WTC11 (cell line): ENCODE results near the gene SERGEF. TPM values are rescaled to one million over a fixed set of nuclear protein-coding genes. Genes with fewer than 3 reads are reported as not detected.

ENCODE experiments used
- ATAC-seq: fragments of 200-7000 bp; cut with Tn5 transposase; 2 replicates; pipeline ENCODE4 v1.10.0; 2021; ENCODE audit warnings: mild to moderate bottlenecking, moderate library complexity
- CTCF ChIA-PET: fragments of 300-600 bp; sonication (Branson Sonifier 250); formaldehyde crosslinking; loops from one replicate; lab custom pipeline; 2021; ENCODE audit warnings: antibody characterized with exemption; lab: Charles Lee
- POLR2A ChIA-PET: fragments of 350-600 bp; sonication (Branson Sonifier 250); formaldehyde crosslinking; loops from one replicate; lab custom pipeline; 2021; ENCODE audit warnings: antibody characterized with exemption; lab: Charles Lee
- DNase-seq: peaks from one replicate; pipeline ENCODE4 v3.0.0; 2021; ENCODE audit warnings: low spot score
- H3K27ac Mint-ChIP-seq: 2 replicates; pipeline ENCODE4 v1.8.0; 2021; ENCODE audit warnings: mixed read lengths
- H3K27me3 Mint-ChIP-seq: 2 replicates; pipeline ENCODE4 v1.8.0; 2021; ENCODE audit warnings: low read depth, mild to moderate bottlenecking, moderate library complexity, mixed read lengths
- H3K36me3 Mint-ChIP-seq: 2 replicates; pipeline ENCODE4 v1.8.0; 2021; ENCODE audit warnings: mixed read lengths
- H3K4me1 Mint-ChIP-seq: 2 replicates; pipeline ENCODE4 v1.8.0; 2022; ENCODE audit warnings: mixed read lengths
- H3K4me3 Mint-ChIP-seq: 2 replicates; pipeline ENCODE4 v1.8.0; 2021; ENCODE audit warnings: mild to moderate bottlenecking, moderate library complexity, mixed read lengths
- H3K9me3 Mint-ChIP-seq: 2 replicates; pipeline ENCODE4 v1.8.0; 2021; ENCODE audit warnings: mixed read lengths
- CREB1 ChIP-seq: sonication (generic); formaldehyde crosslinking; IDR thresholded peaks from 2 replicates; pipeline ENCODE4 v1.8.0; 2023; ENCODE audit warnings: mild to moderate bottlenecking, missing genetic modification reagents
- GRHL2 ChIP-seq: fragments of 250-450 bp; sonication (Bioruptor Pico); IDR thresholded peaks from 2 replicates; pipeline ENCODE4 v1.8.0; 2022; ENCODE audit warnings: mild to moderate bottlenecking, moderate library complexity; ENCODE audit not compliant: insufficient replicate concordance, severe bottlenecking
- GTF2I ChIP-seq: fragments of 250-450 bp; sonication (Bioruptor Pico); conservative IDR thresholded peaks from 2 replicates; pipeline ENCODE4 v1.4.0; 2021; ENCODE audit warnings: mild to moderate bottlenecking
- IRF2 ChIP-seq: sonication (generic); formaldehyde crosslinking; IDR thresholded peaks from 2 replicates; pipeline ENCODE4 v1.8.0; 2022; ENCODE audit warnings: low read depth, missing genetic modification reagents, borderline replicate concordance
- NFATC4 ChIP-seq: fragments of 250-450 bp; sonication (Bioruptor Pico); IDR thresholded peaks from 2 replicates; pipeline ENCODE4 v1.9.0; 2021; ENCODE audit warnings: mild to moderate bottlenecking
- ZNF121 ChIP-seq: sonication (generic); formaldehyde crosslinking; IDR thresholded peaks from 2 replicates; pipeline ENCODE4 v1.8.0; 2023; ENCODE audit warnings: missing genetic modification reagents
- ZNF219 ChIP-seq: sonication (generic); formaldehyde crosslinking; IDR thresholded peaks from 2 replicates; pipeline ENCODE4 v1.8.0; 2023; ENCODE audit warnings: missing genetic modification reagents, mild to moderate bottlenecking, borderline replicate concordance
- ZNF232 ChIP-seq: sonication (generic); formaldehyde crosslinking; IDR thresholded peaks from 2 replicates; pipeline ENCODE4 v1.8.0; 2022; ENCODE audit warnings: mild to moderate bottlenecking, missing genetic modification reagents
- ZNF317 ChIP-seq: sonication (generic); formaldehyde crosslinking; IDR thresholded peaks from 2 replicates; pipeline ENCODE4 v1.8.1; 2023; ENCODE audit warnings: low read depth, mild to moderate bottlenecking, moderate library complexity, missing genetic modification reagents, borderline replicate concordance
- total RNA-seq: library from RNA; stranded (reverse); gene quantifications from 3 replicates; pipeline ENCODE4 v1.2.3, GENCODE V29; 2021
- TF ChIP-seq, protein P1 (sequence below): fragments of 250-450 bp; sonication (Bioruptor Pico); IDR thresholded peaks from 2 replicates; pipeline ENCODE4 v1.9.0; 2021; ENCODE audit warnings: mild to moderate bottlenecking
- TF ChIP-seq, protein P2 (sequence below): sonication (generic); formaldehyde crosslinking; IDR thresholded peaks from 2 replicates; pipeline ENCODE4 v1.8.1; 2023; ENCODE audit warnings: mild to moderate bottlenecking, missing genetic modification reagents
- TF ChIP-seq, protein P3 (sequence below): sonication (generic); formaldehyde crosslinking; IDR thresholded peaks from 2 replicates; pipeline ENCODE4 v1.8.0; 2022; ENCODE audit warnings: mild to moderate bottlenecking, missing genetic modification reagents
- TF ChIP-seq, protein P4 (sequence below): sonication (generic); formaldehyde crosslinking; IDR thresholded peaks from 2 replicates; pipeline ENCODE4 v1.8.1; 2023; ENCODE audit warnings: mild to moderate bottlenecking, missing genetic modification reagents, borderline replicate concordance

The SERGEF gene
- total RNA-seq, 1 experiment from 2014 or later, result 35.5 TPM

DNA sequence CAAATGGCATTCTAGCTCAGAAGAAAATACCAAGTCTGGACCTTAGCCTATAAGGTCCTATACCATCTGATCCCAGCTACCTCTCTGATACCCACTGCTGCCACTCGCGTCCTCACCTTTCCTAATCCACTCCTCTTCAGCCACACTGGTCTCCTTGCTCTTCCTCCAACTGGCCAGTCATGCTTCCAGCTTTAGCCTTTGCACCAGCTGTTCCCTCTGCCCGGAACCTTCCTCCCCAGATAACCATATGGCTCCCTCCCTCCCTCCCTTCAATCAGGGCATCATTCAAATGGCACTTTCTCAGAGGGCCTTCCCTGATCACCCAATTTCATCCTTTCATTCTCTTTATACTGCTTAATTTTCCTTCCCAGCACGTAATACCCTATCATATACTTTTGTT is 210.4 kb downstream of the SERGEF start:
- no peak overlapping the region for H3K27ac Mint-ChIP-seq
- CTCF ChIA-PET, result interaction anchor here (0.8 to 3.0 kb wide), 7 partner anchors 25 to 176 kb away, joined by 3 to 29 read pairs (median 5); no protein-coding TSS in a partner anchor
- no peak overlapping the region for H3K4me3 Mint-ChIP-seq

DNA sequence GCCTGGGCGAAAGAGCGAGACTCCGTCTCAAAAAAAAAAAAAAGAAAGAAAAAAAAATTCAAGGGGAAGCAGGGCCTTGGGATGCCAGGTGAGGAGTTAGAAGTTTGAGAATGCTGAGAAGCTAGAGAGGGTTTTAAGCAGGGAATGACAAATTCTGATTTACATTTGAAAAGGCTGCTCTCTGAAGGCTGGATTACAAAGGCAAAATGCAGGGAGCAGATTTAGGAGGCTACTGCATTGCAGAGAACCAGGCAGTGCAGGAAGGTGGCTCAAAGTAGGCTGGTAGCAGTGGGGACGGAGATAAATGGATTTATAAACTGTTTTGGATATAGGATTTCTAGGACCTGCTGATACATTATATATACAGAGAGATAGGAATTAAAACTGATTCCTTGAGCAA is 211.7 kb downstream of the SERGEF start:
- H3K4me1 Mint-ChIP-seq, result peaks cover 24% of the 10 kb centered on the region

More for the DNA sequence above, 210.4 kb downstream of the SERGEF start:
- POLR2A ChIA-PET, result no interaction called here
- peaks cover 9% of the 10 kb centered on the region for H3K9me3 Mint-ChIP-seq
- no peaks in the 10 kb centered on the region; the same call in none of the 2 replicates for H3K27me3 Mint-ChIP-seq
- ATAC-seq (no peak), DNase-seq (no peak)
- no peak for TF ChIP-seq GTF2I (CRISPR knock-in tag)
- TF ChIP-seq GRHL2 (CRISPR knock-in tag), result no peak
- TF ChIP-seq ZNF219 (CRISPR knock-in tag), result no peak
- no peak for TF ChIP-seq IRF2 (CRISPR knock-in tag)
- no peak for TF ChIP-seq ZNF121 (CRISPR knock-in tag)
- TF ChIP-seq, protein P1, sequence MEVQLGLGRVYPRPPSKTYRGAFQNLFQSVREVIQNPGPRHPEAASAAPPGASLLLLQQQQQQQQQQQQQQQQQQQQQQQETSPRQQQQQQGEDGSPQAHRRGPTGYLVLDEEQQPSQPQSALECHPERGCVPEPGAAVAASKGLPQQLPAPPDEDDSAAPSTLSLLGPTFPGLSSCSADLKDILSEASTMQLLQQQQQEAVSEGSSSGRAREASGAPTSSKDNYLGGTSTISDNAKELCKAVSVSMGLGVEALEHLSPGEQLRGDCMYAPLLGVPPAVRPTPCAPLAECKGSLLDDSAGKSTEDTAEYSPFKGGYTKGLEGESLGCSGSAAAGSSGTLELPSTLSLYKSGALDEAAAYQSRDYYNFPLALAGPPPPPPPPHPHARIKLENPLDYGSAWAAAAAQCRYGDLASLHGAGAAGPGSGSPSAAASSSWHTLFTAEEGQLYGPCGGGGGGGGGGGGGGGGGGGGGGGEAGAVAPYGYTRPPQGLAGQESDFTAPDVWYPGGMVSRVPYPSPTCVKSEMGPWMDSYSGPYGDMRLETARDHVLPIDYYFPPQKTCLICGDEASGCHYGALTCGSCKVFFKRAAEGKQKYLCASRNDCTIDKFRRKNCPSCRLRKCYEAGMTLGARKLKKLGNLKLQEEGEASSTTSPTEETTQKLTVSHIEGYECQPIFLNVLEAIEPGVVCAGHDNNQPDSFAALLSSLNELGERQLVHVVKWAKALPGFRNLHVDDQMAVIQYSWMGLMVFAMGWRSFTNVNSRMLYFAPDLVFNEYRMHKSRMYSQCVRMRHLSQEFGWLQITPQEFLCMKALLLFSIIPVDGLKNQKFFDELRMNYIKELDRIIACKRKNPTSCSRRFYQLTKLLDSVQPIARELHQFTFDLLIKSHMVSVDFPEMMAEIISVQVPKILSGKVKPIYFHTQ (CRISPR knock-in tag), result no peak
- no peak for TF ChIP-seq ZNF317 (CRISPR knock-in tag)
- TF ChIP-seq, protein P2, sequence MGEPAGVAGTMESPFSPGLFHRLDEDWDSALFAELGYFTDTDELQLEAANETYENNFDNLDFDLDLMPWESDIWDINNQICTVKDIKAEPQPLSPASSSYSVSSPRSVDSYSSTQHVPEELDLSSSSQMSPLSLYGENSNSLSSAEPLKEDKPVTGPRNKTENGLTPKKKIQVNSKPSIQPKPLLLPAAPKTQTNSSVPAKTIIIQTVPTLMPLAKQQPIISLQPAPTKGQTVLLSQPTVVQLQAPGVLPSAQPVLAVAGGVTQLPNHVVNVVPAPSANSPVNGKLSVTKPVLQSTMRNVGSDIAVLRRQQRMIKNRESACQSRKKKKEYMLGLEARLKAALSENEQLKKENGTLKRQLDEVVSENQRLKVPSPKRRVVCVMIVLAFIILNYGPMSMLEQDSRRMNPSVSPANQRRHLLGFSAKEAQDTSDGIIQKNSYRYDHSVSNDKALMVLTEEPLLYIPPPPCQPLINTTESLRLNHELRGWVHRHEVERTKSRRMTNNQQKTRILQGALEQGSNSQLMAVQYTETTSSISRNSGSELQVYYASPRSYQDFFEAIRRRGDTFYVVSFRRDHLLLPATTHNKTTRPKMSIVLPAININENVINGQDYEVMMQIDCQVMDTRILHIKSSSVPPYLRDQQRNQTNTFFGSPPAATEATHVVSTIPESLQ, result no peak
- TF ChIP-seq, protein P3, sequence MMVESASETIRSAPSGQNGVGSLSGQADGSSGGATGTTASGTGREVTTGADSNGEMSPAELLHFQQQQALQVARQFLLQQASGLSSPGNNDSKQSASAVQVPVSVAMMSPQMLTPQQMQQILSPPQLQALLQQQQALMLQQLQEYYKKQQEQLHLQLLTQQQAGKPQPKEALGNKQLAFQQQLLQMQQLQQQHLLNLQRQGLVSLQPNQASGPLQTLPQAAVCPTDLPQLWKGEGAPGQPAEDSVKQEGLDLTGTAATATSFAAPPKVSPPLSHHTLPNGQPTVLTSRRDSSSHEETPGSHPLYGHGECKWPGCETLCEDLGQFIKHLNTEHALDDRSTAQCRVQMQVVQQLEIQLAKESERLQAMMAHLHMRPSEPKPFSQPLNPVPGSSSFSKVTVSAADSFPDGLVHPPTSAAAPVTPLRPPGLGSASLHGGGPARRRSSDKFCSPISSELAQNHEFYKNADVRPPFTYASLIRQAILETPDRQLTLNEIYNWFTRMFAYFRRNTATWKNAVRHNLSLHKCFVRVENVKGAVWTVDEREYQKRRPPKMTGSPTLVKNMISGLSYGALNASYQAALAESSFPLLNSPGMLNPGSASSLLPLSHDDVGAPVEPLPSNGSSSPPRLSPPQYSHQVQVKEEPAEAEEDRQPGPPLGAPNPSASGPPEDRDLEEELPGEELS, result no peak
- no peaks in the 10 kb centered on the region; the same call in 1 of the 2 replicates for H3K36me3 Mint-ChIP-seq
- H3K4me1 Mint-ChIP-seq, result peaks cover 24% of the 10 kb centered on the region

More for the DNA sequence above, 211.7 kb downstream of the SERGEF start:
- DNase-seq (no peak), ATAC-seq (peak; percentile 96)
- Mint-ChIP-seq H3K27me3 (no peaks in the 10 kb centered on the region; the same call in none of the 2 replicates), H3K36me3 (no peaks in the 10 kb centered on the region; the same call in 1 of the 2 replicates), H3K9me3 (peaks cover 9% of the 10 kb centered on the region), H3K4me3 (peak overlapping the region; percentile 35; the same call in 1 of the 2 replicates), H3K27ac (no peak overlapping the region; the same call in 1 of the 2 replicates)
- TF ChIP-seq CREB1 (CRISPR knock-in tag) (no peak), NFATC4 (CRISPR knock-in tag) (no peak), ZNF232 (CRISPR knock-in tag) (no peak)
- TF ChIP-seq, protein P4, sequence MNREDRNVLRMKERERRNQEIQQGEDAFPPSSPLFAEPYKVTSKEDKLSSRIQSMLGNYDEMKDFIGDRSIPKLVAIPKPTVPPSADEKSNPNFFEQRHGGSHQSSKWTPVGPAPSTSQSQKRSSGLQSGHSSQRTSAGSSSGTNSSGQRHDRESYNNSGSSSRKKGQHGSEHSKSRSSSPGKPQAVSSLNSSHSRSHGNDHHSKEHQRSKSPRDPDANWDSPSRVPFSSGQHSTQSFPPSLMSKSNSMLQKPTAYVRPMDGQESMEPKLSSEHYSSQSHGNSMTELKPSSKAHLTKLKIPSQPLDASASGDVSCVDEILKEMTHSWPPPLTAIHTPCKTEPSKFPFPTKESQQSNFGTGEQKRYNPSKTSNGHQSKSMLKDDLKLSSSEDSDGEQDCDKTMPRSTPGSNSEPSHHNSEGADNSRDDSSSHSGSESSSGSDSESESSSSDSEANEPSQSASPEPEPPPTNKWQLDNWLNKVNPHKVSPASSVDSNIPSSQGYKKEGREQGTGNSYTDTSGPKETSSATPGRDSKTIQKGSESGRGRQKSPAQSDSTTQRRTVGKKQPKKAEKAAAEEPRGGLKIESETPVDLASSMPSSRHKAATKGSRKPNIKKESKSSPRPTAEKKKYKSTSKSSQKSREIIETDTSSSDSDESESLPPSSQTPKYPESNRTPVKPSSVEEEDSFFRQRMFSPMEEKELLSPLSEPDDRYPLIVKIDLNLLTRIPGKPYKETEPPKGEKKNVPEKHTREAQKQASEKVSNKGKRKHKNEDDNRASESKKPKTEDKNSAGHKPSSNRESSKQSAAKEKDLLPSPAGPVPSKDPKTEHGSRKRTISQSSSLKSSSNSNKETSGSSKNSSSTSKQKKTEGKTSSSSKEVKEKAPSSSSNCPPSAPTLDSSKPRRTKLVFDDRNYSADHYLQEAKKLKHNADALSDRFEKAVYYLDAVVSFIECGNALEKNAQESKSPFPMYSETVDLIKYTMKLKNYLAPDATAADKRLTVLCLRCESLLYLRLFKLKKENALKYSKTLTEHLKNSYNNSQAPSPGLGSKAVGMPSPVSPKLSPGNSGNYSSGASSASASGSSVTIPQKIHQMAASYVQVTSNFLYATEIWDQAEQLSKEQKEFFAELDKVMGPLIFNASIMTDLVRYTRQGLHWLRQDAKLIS, result no peak
- POLR2A ChIA-PET, result interaction anchor here (0.6 kb wide), 1 partner anchor 46 kb away, joined by 9 read pairs; no protein-coding TSS in a partner anchor
- CTCF ChIA-PET, result interaction anchor here (0.6 to 3.0 kb wide), 13 partner anchors 10 to 178 kb away, joined by 3 to 29 read pairs (median 4); partner anchors contain the start of gene KCNC1
